GM12892 (cell line): ENCODE measurements around the gene RNU6-8.

Source experiments
- POLR2A ChIP-seq: IDR thresholded peaks from 2 replicates; pipeline ENCODE4 v1.6.1; 2011; ENCODE audit warnings: low read depth, low read length, control low read depth
- POLR2AphosphoS5 ChIP-seq: IDR thresholded peaks from 2 replicates; pipeline ENCODE4 v1.6.1; 2011; ENCODE audit warnings: low read depth, low read length, control low read depth
- TAF1 ChIP-seq: IDR thresholded peaks from 2 replicates; pipeline ENCODE4 v1.6.1; 2011; ENCODE audit warnings: low read depth, mild to moderate bottlenecking, control low read depth, low read length, borderline replicate concordance

DNA sequence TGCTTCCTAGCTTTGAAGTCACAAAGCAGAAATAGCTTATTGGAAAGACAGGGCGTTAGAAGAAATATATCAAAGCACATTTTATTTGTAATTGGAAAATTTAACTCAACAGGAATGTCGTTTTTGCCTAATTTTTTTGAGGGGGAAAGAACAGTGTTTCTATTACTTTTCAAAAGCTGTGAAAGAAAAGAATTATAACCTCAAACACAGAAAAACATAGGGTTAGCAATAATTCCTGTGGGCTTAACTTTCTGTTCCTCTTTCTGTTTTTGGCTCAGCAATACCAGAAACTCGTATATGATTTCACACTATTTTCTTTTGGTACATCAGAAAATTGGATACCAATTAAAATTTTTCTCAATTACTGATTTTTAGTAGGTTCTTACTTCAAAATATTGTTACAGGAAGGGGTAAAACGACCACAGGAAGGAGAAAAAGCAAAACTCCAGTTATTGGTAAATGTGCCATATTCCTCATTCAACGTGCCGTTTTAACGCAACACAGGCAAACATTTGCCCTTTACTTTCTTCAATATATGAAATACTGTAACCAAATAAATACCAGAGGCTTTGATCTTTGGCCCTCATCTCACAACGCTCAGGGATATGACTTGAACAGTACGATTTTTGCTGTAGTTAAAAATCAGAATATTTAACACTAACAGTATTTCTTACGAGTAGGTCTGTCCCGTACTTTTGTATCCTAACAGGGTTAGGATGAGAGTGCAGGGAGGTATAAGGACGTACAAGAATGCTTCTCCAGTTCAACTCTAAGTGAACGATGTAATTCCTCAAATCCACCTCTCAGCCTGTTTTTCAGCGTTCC lies 2.5 kb downstream of the RNU6-8 start:
- no peak for TF ChIP-seq POLR2AphosphoS5
- TF ChIP-seq TAF1, result no peak
- no peak for TF ChIP-seq POLR2A
